Measurements from ENCODE around the gene LRRC9.
"Not testable (repeated sequence)": the region's sequence is repeated elsewhere in the genome, so short reads cannot be mapped to it uniquely, and the experiment has no call there.

LRRC9 gene

GRCh38 chr14:59939828-59940227 lies 19.9 kb downstream of the LRRC9 start:
- Histone ChIP-seq H3K4me3 (replicated peaks; ENCODE audit: insufficient read depth, low read length) (no peak overlapping the region), H3K27ac (replicated peaks) (no peak overlapping the region), H3K27me3 (ENCODE audit: insufficient read depth, poor library complexity, severe bottlenecking) (no peaks in the 10 kb centered on the region)
- DNase-seq (ENCODE audit: low read depth in 1 of 2, low spot score in 1 of 2): no peak
- no peak for TF ChIP-seq REST (IDR thresholded peaks at IDR 0.05; ENCODE audit: insufficient replicate concordance, low read depth)
- no peak for TF ChIP-seq CTCF (IDR thresholded peaks at IDR 0.05; ENCODE audit: insufficient read depth, low read length)
- TF ChIP-seq POLR2AphosphoS5 (IDR thresholded peaks at IDR 0.05; ENCODE audit: low read depth): no peak
- no peak for TF ChIP-seq GABPA (IDR thresholded peaks at IDR 0.05; ENCODE audit: low read depth)
- TF ChIP-seq SPI1 (IDR thresholded peaks at IDR 0.05; ENCODE audit: borderline replicate concordance, low read depth): no peak

- DNase-seq (ENCODE audit: low read depth in 1 of 2, low spot score in 1 of 2); H3K27ac ChIP-seq (replicated peaks); H3K4me3 ChIP-seq (replicated peaks; ENCODE audit: insufficient read depth, low read length): not testable (repeated sequence)
Measured at GRCh38 chr14:59942296-59942862, 22.4 kb downstream of the LRRC9 start.

GRCh38 chr14:59944909-59945308 lies 25.0 kb downstream of the LRRC9 start:
- no peaks in the 10 kb centered on the region for H3K27me3 ChIP-seq (ENCODE audit: insufficient read depth, poor library complexity, severe bottlenecking)
- no peak overlapping the region for H3K4me3 ChIP-seq (replicated peaks; ENCODE audit: insufficient read depth, low read length)
- TF ChIP-seq CTCF (IDR thresholded peaks at IDR 0.05; ENCODE audit: insufficient read depth, low read length) (no peak), SPI1 (IDR thresholded peaks at IDR 0.05; ENCODE audit: borderline replicate concordance, low read depth) (no peak), GABPA (IDR thresholded peaks at IDR 0.05; ENCODE audit: low read depth) (no peak), POLR2AphosphoS5 (IDR thresholded peaks at IDR 0.05; ENCODE audit: low read depth) (no peak), REST (IDR thresholded peaks at IDR 0.05; ENCODE audit: insufficient replicate concordance, low read depth) (no peak)
- DNase-seq (ENCODE audit: low read depth in 1 of 2, low spot score in 1 of 2): no peak
- no peak overlapping the region for H3K27ac ChIP-seq (replicated peaks)

More at GRCh38 chr14:59942296-59942862, 22.4 kb downstream of the LRRC9 start:
- H3K27me3 ChIP-seq (ENCODE audit: insufficient read depth, poor library complexity, severe bottlenecking): not testable (repeated sequence)

- not testable (repeated sequence) for H3K27ac ChIP-seq (replicated peaks); H3K4me3 ChIP-seq (replicated peaks; ENCODE audit: insufficient read depth, low read length); DNase-seq (ENCODE audit: low read depth in 1 of 2, low spot score in 1 of 2); H3K27me3 ChIP-seq (ENCODE audit: insufficient read depth, poor library complexity, severe bottlenecking)
Measured at GRCh38 chr14:59952141-59952540, 32.2 kb downstream of the LRRC9 start.

- H3K27ac ChIP-seq (replicated peaks); DNase-seq (ENCODE audit: low read depth in 1 of 2, low spot score in 1 of 2); H3K27me3 ChIP-seq (ENCODE audit: insufficient read depth, poor library complexity, severe bottlenecking); H3K4me3 ChIP-seq (replicated peaks; ENCODE audit: insufficient read depth, low read length): not testable (repeated sequence)
Measured at GRCh38 chr14:59957890-59958289, 37.9 kb downstream of the LRRC9 start.
